Activated CD8-positive, alpha-beta memory T cell treated with anti-CD3 and anti-CD28 coated beads for 36 hours (primary cell): Measurements from ENCODE around the gene SARNP. TPM values are rescaled to one million over a fixed set of nuclear protein-coding genes. Genes with fewer than 3 reads are reported as not detected.

Source experiments
- CTCF ChIA-PET: fragments of 350-600 bp; sonication (Branson Sonifier 250); formaldehyde crosslinking; loops from one replicate; lab custom pipeline; 2021; ENCODE audit warnings: antibody characterized with exemption; lab: Charles Lee
- POLR2A ChIA-PET: fragments of 350-600 bp; sonication (Branson Sonifier 250); formaldehyde crosslinking; loops from one replicate; lab custom pipeline; 2021; ENCODE audit warnings: antibody characterized with exemption; lab: Charles Lee
- total RNA-seq, 2 experiments: library from RNA; stranded (reverse); gene quantifications; one replicate each; pipeline ENCODE4 v1.2.3, GENCODE V29; 2021

Gene SARNP
- total RNA-seq, 2 experiments from 2014 or later = 92.5 to 94.3 TPM

- ChIA-PET CTCF (no interaction called here), POLR2A (no interaction called here)
Observed at GRCh38 chr12:55713721-55714120, 103.8 kb downstream of the SARNP start.

- POLR2A ChIA-PET = no interaction called here
- CTCF ChIA-PET = interaction anchor here (0.6 to 1.6 kb wide), 4 partner anchors 20 to 1053 kb away, joined by 3 to 5 read pairs (median 4); no protein-coding TSS in a partner anchor
Observed at GRCh38 chr12:55712700-55713415, 104.7 kb downstream of the SARNP start.

- POLR2A ChIA-PET = no interaction called here
Observed at GRCh38 chr12:55711786-55712553, 105.6 kb downstream of the SARNP start.

GRCh38 chr12:55708695-55709233, 108.8 kb downstream of the SARNP start:
- CTCF ChIA-PET = no interaction called here
- POLR2A ChIA-PET = no interaction called here

More at GRCh38 chr12:55711786-55712553, 105.6 kb downstream of the SARNP start:
- CTCF ChIA-PET = interaction anchor here (1.6 kb wide), 1 partner anchor 56 kb away, joined by 5 read pairs; no protein-coding TSS in a partner anchor

- ChIA-PET CTCF (interaction anchor here (2.7 kb wide), 1 partner anchor 52 kb away, joined by 7 read pairs; no protein-coding TSS in a partner anchor), POLR2A (no interaction called here)
Observed at GRCh38 chr12:55707841-55708694, 109.5 kb downstream of the SARNP start, which contains the start of gene ITGA7. ITGA7 (minus strand) TSS chr12:55707904; CDS start chr12:55707682, 222 bp downstream.

Other genes starting within 250 kb of the SARNP start
- gene OR2AP1, start 245.3 kb downstream of the SARNP start, total RNA-seq = not detected
- not detected for gene OR10P1, start 180.8 kb downstream of the SARNP start, total RNA-seq
- gene ITGA7, start 109.8 kb downstream of the SARNP start, total RNA-seq = 1 to 10 TPM; 3.6 to 4.1 TPM
- 10 to 100 TPM; 89.9 to 93.6 TPM for gene BLOC1S1, start 101.7 kb downstream of the SARNP start, total RNA-seq
- gene RDH5, start 97.3 kb downstream of the SARNP start, total RNA-seq = 1 to 10 TPM; 4.9 to 5.2 TPM
- gene CD63, start 88.7 kb downstream of the SARNP start, total RNA-seq = 100 to 1,000 TPM; 190 to 193 TPM
- 10 to 100 TPM; 13.6 to 13.7 TPM for gene GDF11, start 74.6 kb downstream of the SARNP start, total RNA-seq
- 10 to 100 TPM; 39.6 to 41.0 TPM for gene ORMDL2, start 317 bp upstream of the SARNP start, total RNA-seq
- 10 to 100 TPM; 37.6 to 38.9 TPM for gene DNAJC14, start 11.9 kb upstream of the SARNP start, total RNA-seq
- not detected for gene MMP19, start 25.2 kb upstream of the SARNP start, total RNA-seq
- 10 to 100 TPM; 34.8 to 36.2 TPM for gene PYM1, start 110.2 kb upstream of the SARNP start, total RNA-seq
- 100 to 1,000 TPM; 199 to 219 TPM for gene DGKA, start 113.4 kb upstream of the SARNP start, total RNA-seq
- gene PMEL, start 148.3 kb upstream of the SARNP start, total RNA-seq = under 1 TPM; 0.46 to 0.50 TPM
- gene CDK2, start 149.1 kb upstream of the SARNP start, total RNA-seq = 100 to 1,000 TPM; 124 to 133 TPM
- 10 to 100 TPM; 27.5 to 32.4 TPM for gene RAB5B, start 156.4 kb upstream of the SARNP start, total RNA-seq
- gene SUOX, start 179.6 kb upstream of the SARNP start, total RNA-seq = 1 to 10 TPM; 2.7 TPM
- 10 to 100 TPM; 14.2 to 15.1 TPM for gene IKZF4, start 203.3 kb upstream of the SARNP start, total RNA-seq
- gene RPS26, start 224.2 kb upstream of the SARNP start, total RNA-seq = 10 to 100 TPM; 44.3 to 47.0 TPM